K562 (cell line): ENCODE results near the gene CBX3. TPM values are rescaled to one million over a fixed set of nuclear protein-coding genes. Genes with fewer than 3 reads are reported as not detected.

ENCODE experiments used
- CBX5 ChIP-seq: IDR thresholded peaks from 2 replicates; pipeline ENCODE4 v1.6.1; 2014; ENCODE audit warnings: low read depth, borderline replicate concordance
- CC2D1A ChIP-seq: fragments of 450-650 bp; IDR thresholded peaks from 2 replicates; pipeline ENCODE4 v1.6.1; 2017; ENCODE audit warnings: mild to moderate bottlenecking
- FOXM1 ChIP-seq, 2 experiments: fragments of 450-650 bp in 1 of 2; sonication (generic) in 1 of 2; formaldehyde crosslinking in 1 of 2; IDR thresholded peaks; 2 replicates each; pipeline versions ENCODE4 v1.6.1 to v1.9.0; 2017 to 2022; ENCODE audit warnings: low read depth in 2 of 2, mild to moderate bottlenecking in 2 of 2, missing genetic modification reagents in 1 of 2, moderate library complexity in 1 of 2
- HIVEP1 ChIP-seq: fragments of 250-450 bp; sonication (Bioruptor Pico); IDR thresholded peaks from 2 replicates; pipeline ENCODE4 v1.4.0; 2020; ENCODE audit warnings: mild to moderate bottlenecking
- HMG20B ChIP-seq: fragments of 250-450 bp; sonication (Bioruptor Pico); IDR thresholded peaks from 2 replicates; pipeline ENCODE4 v1.5.0; 2021; ENCODE audit warnings: mild to moderate bottlenecking
- NR3C1 ChIP-seq: sonication (generic); formaldehyde crosslinking; IDR thresholded peaks from 2 replicates; pipeline ENCODE4 v1.8.1; 2022; ENCODE audit warnings: missing genetic modification reagents
- NR4A1 ChIP-seq, 2 experiments: fragments of 250-450 bp in 1 of 2; fragments of 450-650 bp in 1 of 2; sonication (Bioruptor Pico) in 1 of 2; IDR thresholded peaks; 2 replicates each; pipeline versions ENCODE4 v1.4.0 to v1.6.1; 2016 to 2020; ENCODE audit warnings: mild to moderate bottlenecking in 2 of 2, missing compliant biosample characterization in 1 of 2, missing genetic modification characterization in 1 of 2, moderate library complexity in 1 of 2
- SPI1 ChIP-seq: IDR thresholded peaks from 2 replicates; pipeline ENCODE4 v1.6.1; 2011; ENCODE audit warnings: low read depth, low read length, control low read depth, borderline replicate concordance
- SRSF7 ChIP-seq: fragments of 200-400 bp; formaldehyde crosslinking; optimal IDR thresholded peaks from 2 replicates; pipeline ENCODE3; 2017; ENCODE audit warnings: mild to moderate bottlenecking, low read depth, low read length
- ZBTB26 ChIP-seq: fragments of 450-650 bp; formaldehyde crosslinking; IDR thresholded peaks from 2 replicates; pipeline ENCODE4 v1.4.0; 2022; ENCODE audit warnings: missing genetic modification characterization
- ZKSCAN3 ChIP-seq: fragments of 250-450 bp; sonication (Bioruptor Pico); IDR thresholded peaks from 2 replicates; pipeline ENCODE4 v1.4.0; 2020
- ZNF143 ChIP-seq: sonication (generic); formaldehyde crosslinking; IDR thresholded peaks from 2 replicates; pipeline ENCODE4 v1.9.0; 2022; ENCODE audit warnings: mild to moderate bottlenecking, missing genetic modification reagents
- ZNF23 ChIP-seq: fragments of 250-450 bp; sonication (Bioruptor Pico); IDR thresholded peaks from 2 replicates; pipeline ENCODE4 v1.4.0; 2020; ENCODE audit warnings: mild to moderate bottlenecking
- ZNF407 ChIP-seq: fragments of 450-650 bp; IDR thresholded peaks from 2 replicates; pipeline ENCODE4 v1.6.1; 2016; ENCODE audit warnings: low read depth
- ZNF584 ChIP-seq: fragments of 200-800 bp; sonication (Bioruptor generic); IDR thresholded peaks from 2 replicates; pipeline ENCODE4 v1.6.1; 2016; ENCODE audit warnings: low read depth, mild to moderate bottlenecking, missing genetic modification characterization, missing compliant biosample characterization
- ZNF589 ChIP-seq: fragments of 200-800 bp; sonication (Bioruptor generic); IDR thresholded peaks from 2 replicates; pipeline ENCODE4 v1.6.1; 2016; ENCODE audit warnings: low read depth, missing genetic modification characterization, missing compliant biosample characterization
- polyA plus RNA-seq, 8 experiments: library from polyadenylated mRNA; depleted of rRNA in 4 of 8; stranded (reverse) in 5 of 8; unstranded in 3 of 8; fragments of >200 nt; fragmentation: Nextera tagmentation in 2 of 8; fragmentation: Illumina TruSeq in 1 of 8; extraction: Ambion mirVana in 2 of 8; extraction: Trizol in 1 of 8; gene quantifications; 2 replicates each; pipeline versions ENCODE4 v1.2.1 to v1.2.3, GENCODE V29; 2011 to 2014; ENCODE audit warnings: inconsistent platforms in 1 of 8, missing spikeins in 1 of 8
- total RNA-seq, 7 experiments: library from RNA; depleted of rRNA in 6 of 7; stranded (reverse); fragments of >200 nt in 6 of 7; fragmentation: Illumina TruSeq in 2 of 7; extraction: Trizol in 2 of 7; gene quantifications; 2 replicates each; pipeline versions ENCODE4 v1.2.1 to v1.2.3, GENCODE V29; 2011 to 2021; ENCODE audit warnings: low replicate concordance in 1 of 7
- TF ChIP-seq, protein P1 (sequence below): fragments of 450-650 bp; formaldehyde crosslinking; IDR thresholded peaks from 2 replicates; pipeline ENCODE4 v1.4.0; 2020; ENCODE audit warnings: mild to moderate bottlenecking, mixed read lengths

Gene CBX3
- total and polyA plus RNA-seq, 9 of the 15 experiments (the other 6 are each of a cell fraction or from before 2014, with no cell fraction given), result 198 to 413 (median 328) TPM

DNA sequence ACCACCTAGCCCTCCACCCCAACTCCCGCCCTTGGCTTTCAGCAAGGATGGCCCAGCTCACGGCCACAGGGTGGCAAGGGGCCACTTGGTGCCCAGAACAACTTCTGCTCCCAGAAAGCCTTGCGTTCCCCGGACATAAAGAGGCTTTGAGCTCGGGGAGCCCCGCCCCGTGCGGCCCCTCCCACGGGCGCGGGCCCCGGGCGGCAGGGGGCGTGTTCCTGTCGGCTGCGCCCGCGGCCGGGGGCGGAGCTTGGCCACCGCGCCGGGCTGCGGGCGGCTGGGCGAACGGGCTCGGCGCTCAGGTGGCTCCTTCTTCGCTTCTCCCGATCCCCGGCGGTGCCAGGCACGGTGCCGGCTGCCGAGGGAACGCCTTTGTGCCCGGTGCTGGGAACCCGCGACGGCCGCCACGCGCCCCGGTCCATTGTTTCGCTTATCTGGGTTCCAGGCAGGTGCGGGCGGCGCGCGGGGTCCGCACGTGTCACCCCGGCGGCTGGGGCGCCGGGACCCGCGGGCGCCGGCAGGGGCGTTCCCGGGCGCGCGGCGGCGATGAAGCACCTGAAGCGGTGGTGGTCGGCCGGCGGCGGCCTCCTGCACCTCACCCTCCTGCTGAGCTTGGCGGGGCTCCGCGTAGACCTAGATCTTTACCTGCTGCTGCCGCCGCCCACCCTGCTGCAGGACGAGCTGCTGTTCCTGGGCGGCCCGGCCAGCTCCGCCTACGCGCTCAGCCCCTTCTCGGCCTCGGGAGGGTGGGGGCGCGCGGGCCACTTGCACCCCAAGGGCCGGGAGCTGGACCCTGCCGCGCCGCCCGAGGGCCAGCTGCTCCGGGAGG is 49.4 kb upstream of the CBX3 start, which contains the start of gene NFE2L3 (continued):
- TF ChIP-seq, protein P1, sequence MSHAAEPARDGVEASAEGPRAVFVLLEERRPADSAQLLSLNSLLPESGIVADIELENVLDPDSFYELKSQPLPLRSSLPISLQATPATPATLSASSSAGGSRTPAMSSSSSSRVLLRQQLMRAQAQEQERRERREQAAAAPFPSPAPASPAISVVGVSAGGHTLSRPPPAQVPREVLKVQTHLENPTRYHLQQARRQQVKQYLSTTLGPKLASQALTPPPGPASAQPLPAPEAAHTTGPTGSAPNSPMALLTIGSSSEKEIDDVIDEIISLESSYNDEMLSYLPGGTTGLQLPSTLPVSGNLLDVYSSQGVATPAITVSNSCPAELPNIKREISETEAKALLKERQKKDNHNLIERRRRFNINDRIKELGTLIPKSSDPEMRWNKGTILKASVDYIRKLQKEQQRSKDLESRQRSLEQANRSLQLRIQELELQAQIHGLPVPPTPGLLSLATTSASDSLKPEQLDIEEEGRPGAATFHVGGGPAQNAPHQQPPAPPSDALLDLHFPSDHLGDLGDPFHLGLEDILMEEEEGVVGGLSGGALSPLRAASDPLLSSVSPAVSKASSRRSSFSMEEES (CRISPR knock-in tag), result no peak
- TF ChIP-seq HMG20B (CRISPR knock-in tag) (no peak), ZNF143 (CRISPR knock-in tag) (peak; percentile 66), CC2D1A (no peak), ZNF584 (CRISPR knock-in tag) (no peak), ZKSCAN3 (CRISPR knock-in tag) (no peak), SRSF7 (no peak), NR3C1 (no peak), ZNF407 (no peak), ZNF23 (CRISPR knock-in tag) (no peak), CBX5 (no peak), FOXM1 (IDR thresholded peaks at IDR 0.05; ENCODE audit: low read depth) (no peak), FOXM1 (CRISPR knock-in tag; IDR thresholded peaks at IDR 0.05; ENCODE audit: low read depth) (no peak), ZBTB26 (CRISPR knock-in tag) (0 out of 2 replicates have a peak, but pooled peaks have one; percentile 61), NR4A1 (CRISPR knock-in tag; IDR thresholded peaks at IDR 0.05) (0 out of 2 replicates have a peak, but pooled peaks have one; percentile 17), NR4A1 (tag; IDR thresholded peaks at IDR 0.05) (0 out of 2 replicates have a peak, but pooled peaks have one; percentile 54), HIVEP1 (CRISPR knock-in tag) (no peak), SPI1 (no peak), ZNF589 (CRISPR knock-in tag) (0 out of 2 replicates have a peak, but pooled peaks have one; percentile 21)
